ENCODE measurements around the gene MAP3K2.
"Not testable (repeated sequence)": the region's sequence is repeated elsewhere in the genome, so short reads cannot be mapped to it uniquely, and the experiment has no call there.

Gene MAP3K2

DNA sequence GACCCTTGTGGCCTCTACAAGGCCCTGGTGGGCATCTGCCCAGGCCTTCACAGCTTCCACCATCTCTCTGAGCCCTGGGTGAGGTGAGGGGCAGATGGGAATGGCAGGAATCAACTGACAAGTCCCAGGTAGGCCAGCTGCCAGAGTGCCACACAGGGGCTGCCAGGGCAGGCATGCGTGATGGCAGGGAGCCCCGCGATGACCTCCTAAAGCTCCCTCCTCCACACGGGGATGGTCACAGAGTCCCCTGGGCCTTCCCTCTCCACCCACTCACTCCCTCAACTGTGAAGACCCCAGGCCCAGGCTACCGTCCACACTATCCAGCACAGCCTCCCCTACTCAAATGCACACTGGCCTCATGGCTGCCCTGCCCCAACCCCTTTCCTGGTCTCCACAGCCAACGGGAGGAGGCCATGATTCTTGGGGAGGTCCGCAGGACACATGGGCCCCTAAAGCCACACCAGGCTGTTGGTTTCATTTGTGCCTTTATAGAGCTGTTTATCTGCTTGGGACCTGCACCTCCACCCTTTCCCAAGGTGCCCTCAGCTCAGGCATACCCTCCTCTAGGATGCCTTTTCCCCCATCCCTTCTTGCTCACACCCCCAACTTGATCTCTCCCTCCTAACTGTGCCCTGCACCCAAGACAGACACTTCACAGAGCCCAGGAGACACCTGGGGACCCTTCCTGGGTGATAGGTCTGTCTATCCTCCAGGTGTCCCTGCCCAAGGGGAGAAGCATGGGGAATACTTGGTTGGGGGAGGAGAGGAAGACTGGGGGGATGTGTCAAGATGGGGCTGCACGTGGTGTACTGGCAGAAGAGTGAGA lies 32.5 kb upstream of the MAP3K2 start:
- no peak for DNase-seq (ENCODE audit: low spot score)

DNA sequence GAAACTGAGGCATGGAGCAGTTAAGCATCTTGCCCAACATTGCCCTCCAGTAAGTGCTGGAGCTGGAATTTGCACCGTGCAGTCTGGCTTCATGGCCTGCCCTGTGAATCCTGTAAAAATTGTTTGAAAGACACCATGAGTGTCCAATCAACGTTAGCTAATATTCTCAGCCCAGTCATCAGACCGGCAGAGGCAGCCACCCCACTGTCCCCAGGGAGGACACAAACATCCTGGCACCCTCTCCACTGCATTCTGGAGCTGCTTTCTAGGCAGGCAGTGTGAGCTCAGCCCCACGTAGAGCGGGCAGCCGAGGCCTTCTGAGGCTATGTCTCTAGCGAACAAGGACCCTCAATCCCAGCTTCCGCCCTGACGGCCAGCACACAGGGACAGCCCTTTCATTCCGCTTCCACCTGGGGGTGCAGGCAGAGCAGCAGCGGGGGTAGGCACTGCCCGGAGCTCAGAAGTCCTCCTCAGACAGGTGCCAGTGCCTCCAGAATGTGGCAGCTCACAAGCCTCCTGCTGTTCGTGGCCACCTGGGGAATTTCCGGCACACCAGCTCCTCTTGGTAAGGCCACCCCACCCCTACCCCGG lies 31.8 kb upstream of the MAP3K2 start:
- no peak for DNase-seq (ENCODE audit: low spot score)

DNA sequence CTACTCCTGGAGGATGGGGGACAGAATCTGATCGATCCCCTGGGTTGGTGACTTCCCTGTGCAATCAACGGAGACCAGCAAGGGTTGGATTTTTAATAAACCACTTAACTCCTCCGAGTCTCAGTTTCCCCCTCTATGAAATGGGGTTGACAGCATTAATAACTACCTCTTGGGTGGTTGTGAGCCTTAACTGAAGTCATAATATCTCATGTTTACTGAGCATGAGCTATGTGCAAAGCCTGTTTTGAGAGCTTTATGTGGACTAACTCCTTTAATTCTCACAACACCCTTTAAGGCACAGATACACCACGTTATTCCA lies 31.3 kb upstream of the MAP3K2 start:
- no peak for DNase-seq (ENCODE audit: low spot score)

DNA sequence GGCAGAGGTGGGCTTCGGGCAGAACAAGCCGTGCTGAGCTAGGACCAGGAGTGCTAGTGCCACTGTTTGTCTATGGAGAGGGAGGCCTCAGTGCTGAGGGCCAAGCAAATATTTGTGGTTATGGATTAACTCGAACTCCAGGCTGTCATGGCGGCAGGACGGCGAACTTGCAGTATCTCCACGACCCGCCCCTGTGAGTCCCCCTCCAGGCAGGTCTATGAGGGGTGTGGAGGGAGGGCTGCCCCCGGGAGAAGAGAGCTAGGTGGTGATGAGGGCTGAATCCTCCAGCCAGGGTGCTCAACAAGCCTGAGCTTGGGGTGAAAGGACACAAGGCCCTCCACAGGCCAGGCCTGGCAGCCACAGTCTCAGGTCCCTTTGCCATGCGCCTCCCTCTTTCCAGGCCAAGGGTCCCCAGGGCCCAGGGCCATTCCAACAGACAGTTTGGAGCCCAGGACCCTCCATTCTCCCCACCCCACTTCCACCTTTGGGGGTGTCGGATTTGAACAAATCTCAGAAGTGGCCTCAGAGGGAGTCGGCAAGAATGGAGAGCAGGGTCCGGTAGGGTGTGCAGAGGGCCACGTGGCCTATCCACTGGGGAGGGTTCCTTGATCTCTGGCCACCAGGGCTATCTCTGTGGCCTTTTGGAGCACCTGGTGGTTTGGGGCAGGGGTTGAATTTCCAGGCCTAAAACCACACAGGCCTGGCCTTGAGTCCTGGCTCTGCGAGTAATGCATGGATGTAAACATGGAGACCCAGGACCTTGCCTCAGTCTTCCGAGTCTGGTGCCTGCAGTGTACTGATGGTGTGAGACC lies 30.7 kb upstream of the MAP3K2 start, which contains the start of gene PROC:
Gene PROC, plus strand, starts transcription at position 128 of the 812 bp plus-strand sequence. CDS start 1,516 bp downstream, outside the sequence.
- no peak for DNase-seq (ENCODE audit: low spot score)

DNA sequence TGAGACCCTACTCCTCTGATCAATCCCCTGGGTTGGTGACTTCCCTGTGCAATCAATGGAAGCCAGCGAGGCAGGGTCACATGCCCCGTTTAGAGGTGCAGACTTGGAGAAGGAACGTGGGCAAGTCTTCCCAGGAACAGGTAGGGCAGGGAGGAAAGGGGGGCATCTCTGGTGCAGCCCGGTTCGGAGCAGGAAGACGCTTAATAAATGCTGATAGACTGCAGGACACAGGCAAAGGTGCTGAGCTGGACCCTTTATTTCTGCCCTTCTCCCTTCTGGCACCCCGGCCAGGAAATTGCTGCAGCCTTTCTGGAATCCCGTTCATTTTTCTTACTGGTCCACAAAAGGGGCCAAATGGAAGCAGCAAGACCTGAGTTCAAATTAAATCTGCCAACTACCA lies 29.6 kb upstream of the MAP3K2 start:
- DNase-seq (ENCODE audit: low spot score), result no peak

DNA sequence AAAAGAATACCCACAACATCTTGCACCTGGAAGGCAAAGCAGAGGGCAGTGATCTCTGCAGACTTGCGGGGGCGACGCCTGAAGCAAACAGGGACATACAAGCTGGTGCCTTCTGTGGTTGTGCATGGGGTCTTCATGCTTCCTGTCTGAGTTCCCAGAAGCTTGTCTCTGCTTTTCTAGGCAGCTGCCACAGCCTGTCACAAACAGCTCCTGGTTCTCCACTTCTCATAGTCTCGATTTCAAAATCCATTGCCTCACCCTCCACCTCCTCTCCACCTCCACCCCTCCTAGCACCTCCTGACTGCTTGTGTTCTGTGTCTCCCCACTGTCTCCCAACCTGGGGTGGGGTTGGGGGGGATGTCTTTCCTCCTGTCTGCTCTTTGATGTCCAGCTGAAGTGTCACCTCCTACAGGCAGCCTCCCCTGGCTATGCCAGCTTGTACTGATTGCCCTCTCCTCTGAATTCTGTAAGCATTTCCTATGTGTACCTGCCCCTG lies 28.8 kb upstream of the MAP3K2 start:
- no peak for DNase-seq (ENCODE audit: low spot score)

DNA sequence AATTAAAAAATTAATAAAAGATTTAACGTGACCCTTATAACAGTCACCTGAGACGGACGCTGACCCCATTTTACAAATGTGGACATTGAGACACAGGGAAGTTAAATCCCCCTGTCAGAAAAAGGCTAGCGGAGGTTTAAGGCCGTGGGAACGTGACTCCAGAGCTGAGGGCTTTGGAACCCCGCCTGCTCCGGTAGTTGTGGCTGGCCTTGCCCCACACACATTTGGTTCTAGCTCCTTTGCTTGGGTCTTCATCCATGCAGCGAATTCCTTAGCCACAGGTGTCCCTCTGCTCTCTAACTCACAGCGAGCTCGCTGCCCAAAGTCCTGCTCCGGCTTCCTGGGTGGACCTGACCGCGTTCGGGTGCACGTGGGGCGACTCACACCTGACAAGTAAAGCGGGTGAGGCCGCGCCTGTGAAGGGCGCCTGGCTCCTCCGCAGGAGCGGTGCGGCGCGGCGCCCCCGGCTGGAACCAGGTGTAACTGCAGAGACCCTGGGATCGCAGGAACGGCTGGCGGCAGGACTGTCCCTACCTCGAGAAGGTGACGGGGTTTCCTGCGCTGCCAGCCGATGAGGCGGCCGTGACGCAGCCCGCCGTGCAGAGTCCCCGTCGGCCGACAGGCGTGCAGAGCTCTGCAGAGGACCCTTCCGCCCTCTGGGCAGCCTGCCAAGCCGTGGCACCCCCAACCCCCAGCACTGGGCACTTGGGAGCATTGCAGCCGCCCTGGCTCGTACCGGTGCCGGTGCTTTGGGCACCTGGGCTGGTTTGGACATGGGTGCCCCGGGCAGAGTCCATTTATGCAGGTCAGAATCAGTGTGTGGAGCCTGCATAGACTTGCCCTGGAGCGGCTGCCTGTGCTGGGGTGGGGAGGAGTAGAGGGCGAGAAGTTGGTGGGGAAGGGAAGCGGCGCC lies 28.1 kb upstream of the MAP3K2 start:
- peak; percentile 90 for DNase-seq (ENCODE audit: low spot score)

DNA sequence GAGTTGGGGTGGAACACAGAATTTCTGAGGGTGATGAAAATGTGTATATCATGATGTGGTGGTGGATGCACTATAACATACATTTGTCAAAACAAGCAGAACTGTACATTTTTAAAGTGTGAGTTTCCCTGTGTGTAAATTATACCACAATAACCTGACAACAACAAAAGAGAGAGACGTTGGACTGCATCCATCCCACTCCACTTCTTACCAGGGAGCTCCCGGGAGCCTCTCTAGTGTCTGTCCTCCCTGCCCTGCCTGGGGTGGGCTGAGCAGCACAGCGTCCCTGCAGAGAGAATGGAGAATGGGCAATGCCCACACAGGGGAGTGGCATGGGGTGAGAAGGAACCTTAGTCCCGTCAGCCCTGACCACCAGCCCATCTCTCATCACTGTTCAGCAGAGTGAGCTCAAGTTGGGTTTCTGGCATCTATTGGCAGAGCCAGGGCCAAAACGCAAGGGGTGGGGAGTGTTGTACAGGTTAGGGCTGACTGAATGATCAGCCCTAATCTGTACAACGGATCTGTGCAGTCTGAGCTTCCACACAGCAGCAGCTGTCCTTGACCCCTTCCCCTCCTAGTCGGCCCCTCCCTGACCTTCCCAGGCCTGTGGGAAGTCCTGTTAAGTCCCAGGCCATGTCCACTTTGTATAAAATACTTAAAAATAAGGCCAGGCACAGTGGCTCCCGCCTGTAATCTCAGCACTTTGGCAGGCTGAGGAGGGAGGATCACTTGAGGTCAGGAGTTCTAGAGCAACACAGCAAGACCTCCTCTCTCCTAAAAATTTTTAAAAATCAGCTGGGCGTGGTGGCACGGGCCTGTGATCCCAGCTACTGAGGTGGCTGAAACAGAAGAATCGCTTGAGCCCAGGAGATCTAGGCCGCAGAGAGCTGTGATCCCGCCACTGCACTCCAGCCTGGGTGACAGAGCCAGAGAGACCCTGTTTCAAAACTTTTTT lies 27.1 kb upstream of the MAP3K2 start:
- DNase-seq (ENCODE audit: low spot score), result no peak

DNA sequence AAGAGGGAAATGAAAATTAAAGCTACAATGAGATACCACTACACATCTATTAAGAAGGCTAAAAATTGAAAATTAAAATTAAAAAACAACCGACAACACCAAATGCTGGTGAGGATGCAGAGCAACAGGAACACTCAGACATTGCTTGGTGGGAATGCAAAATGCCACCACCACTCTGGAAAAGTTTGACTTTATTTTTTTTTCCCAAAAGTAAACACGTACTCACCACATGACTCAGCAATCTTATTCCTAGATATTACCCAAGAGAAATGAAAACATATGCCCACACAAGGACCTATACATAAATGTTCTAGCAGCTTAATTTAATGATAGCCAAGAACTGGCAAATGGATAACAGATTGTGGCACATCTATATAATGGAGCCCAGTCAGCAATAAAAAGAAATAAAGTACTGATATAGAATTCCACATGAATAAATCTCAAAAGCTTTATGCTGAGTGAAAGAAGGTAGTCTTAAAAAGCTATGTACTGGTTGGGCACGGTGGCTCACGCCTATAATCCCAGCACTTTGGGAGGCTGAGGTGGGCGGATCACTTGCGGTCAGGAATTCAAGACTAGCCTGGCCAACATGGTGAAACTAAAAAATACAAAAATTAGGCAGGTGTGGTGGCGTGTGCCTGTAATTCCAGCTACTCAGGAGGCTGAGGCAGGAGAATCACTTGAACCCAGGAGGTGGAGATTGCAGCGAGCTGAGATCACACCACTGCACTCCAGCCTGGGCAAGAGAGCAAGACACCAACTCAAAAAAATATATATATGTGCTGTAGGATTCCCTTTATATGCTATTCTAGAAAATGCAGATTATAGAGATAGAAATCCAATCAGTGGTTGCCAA lies 26.2 kb upstream of the MAP3K2 start:
- no peak for DNase-seq (ENCODE audit: low spot score)

DNA sequence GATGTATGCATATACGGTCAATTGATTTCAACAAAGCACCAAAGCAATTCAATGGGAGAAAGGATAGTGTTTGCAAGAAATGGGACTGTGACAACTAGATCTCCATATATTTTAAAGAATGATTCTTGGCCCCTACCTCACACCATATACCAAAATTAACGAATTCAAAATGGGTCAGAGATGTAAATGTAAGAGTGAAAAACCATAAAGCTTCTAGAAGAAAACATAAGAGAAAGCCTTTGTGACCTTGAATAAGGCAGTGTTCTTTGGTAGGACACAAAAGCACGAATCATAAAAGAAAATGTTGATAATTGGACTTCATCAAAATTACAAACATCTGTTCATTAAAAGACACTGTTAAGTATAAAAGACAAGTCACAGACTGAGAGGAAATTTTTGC lies 25.4 kb upstream of the MAP3K2 start:
- no peak for DNase-seq (ENCODE audit: low spot score)

DNA sequence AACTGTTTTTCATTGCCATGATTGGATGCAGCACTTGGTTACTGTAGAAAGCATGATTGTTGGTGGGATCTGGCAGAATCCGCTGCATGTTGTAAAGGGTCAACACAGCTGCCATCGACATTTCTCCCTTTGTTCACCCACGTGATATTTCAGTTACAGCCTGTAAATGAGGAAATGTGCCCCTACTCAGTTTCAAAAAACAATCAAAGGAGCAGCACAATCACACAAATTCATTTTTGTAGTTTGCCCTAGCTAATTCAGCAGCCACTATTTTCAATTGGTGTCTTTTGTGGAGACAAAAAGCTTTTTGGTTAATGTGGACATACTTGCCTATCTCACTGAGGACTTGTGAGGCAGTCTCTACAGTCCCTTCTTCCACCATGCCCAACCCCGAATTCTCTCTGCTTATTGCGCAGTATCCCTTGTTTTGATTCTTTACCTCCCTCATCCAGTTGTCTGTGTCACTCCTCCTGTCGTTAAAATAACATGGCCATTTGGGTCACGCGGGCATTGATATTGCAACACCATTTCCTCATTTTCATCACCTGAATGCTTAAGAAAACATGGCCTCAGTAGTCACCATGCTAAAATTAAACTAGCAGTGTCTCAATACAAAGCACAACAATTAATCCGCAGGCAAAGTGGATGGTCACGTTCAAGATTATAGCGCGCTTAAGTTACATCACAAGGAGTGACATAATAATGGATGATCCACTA lies 24.0 kb upstream of the MAP3K2 start:
- DNase-seq (ENCODE audit: low spot score), result no peak

DNA sequence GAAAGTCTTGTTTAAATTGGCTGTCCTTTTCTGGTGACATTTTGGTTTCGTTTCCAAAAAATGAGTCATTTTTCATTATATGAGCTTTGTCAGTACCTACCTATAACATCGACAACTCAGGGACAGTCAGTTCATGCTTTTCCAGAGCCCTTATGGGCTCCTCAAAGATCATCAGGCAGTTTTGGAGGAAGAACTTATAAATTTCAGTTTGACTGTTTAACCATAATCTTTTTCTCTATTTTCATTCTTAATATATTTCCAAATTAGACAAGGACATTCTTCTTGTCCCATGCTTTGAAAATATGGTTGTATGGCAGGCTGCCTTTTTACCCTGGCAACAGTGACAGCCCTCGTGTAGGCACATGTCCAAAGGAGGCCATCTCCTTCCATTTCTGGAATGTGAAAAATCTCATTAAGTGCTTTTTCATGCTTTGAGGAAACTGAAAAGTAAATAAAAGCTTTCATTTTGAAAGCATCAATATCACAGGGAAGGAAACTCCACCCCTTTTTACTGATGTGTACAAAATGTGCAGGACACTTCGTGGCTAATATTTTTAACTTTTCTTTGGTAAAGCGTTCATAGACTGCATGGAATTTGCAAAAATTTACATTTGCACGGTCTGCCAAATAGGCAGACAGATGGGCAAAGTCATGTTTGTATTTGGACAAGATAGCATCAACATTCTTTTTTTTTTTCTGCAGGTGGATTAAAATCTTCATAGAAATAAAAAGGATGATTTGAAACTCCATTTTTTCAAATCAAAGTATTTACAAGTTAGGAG lies 23.3 kb upstream of the MAP3K2 start:
- DNase-seq (ENCODE audit: low spot score), result peak; percentile 39

DNA sequence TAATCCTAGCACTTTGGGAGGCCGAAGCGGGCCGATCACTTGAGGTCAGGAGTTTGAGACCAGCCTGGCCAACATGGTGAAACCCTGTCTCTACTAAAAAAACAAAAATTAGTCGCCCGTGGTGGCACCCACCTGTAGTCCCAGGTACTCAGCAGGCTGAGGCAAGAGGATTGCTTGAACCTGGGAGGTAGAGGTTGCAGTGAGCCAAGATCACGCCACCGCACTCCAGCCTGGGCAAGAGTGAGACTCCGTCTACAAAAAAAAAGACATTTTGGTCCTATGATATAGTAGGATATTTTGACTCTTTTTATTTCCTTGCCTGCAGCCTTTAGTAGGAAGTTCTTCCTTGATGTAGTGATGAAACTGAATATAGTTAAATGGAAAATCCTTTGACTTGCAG lies 21.9 kb upstream of the MAP3K2 start:
- not testable (repeated sequence) for DNase-seq (ENCODE audit: low spot score)

DNA sequence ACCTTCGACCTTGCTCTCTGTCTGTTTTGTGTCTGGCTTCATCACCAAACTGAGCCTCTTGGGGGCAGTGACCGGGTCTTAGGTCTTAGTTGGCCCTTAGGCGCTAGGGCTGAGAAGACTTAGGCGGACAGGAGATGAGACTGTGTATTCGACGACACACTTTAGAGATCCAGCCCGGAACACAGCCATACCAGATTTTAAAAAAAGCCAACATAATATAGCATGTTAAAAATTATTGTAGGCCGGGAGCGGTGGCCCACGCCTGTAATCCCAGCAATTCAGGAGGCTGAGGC lies 21.0 kb upstream of the MAP3K2 start:
- DNase-seq (ENCODE audit: low spot score), result no peak

DNA sequence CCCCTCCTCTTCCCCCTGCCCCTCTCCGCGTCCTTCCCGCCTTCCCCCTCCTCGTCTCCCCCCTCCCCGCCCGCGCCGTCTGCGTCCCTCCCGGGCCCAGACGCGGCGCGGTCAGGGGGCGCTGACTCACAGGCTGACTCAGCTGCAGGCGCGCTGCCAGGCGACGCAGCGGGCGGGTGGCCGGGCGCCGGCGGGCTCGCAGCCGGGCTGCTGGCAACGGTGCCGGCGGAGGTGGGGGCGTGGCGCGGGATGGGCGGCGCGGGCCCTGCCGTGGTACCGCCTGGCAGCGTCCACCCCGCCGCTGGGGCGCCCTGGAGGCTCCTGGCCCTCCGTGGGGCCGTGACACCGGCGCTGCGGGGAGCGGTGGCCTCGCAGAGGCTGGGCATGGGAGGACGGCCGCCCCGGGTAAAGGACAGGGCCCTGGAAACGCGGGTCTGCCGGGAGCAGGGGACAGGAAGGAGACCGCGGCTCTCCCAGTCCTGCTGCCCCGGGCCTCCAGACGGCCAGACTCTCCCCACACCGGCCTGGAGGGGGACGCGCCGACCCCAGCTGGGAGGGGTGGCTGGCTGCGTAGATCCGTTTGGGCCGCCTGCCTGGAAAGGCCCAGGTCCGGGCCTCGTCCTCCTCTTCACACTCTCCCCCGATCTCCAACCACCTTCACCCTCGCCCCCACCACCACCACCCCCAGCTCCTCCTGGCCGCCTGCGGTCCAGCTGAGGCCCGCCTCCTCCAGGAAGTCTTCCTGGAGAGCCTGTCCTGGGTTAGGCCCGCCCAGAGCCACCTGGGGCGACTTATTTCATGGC lies 20.4 kb upstream of the MAP3K2 start:
- peak; percentile 94 for DNase-seq (ENCODE audit: low spot score)

DNA sequence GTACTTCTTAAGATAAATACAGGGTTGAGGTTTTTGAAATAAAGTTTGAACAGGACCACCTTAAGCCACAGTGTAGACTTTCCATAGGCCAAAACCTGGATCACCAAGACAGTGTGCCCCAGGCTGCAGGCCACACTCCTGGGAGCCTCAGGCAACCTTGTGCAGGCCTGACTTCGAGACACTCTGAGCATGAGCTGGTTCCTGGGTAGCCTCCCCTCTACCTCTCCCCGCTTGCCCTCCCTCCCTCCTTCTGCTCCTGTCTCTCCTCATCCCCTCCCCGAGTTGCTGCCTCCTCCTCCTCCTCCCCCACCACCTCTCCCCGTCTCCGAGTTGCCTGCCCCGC lies 19.9 kb upstream of the MAP3K2 start:
- no peak for DNase-seq (ENCODE audit: low spot score)

DNA sequence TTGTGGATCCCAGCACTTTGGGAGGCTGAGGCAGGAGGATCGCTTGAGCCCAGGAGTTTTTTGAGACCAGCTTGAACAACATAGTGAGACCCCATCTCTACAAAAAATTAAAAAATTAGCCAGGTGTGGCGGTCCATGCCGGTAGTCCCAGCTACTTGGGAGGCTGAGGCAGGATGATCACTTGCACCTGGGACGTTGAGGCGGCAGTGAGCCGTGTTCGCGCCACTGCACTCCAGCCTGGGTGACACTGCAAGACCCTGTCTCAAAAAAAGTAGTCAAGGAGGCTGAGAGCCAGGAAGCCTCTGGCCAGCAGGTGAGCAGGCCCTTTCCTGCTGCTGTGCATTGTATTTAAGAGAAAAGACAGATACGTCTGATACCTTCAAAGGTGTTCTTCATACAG lies 19.3 kb upstream of the MAP3K2 start:
- no peak for DNase-seq (ENCODE audit: low spot score)

DNA sequence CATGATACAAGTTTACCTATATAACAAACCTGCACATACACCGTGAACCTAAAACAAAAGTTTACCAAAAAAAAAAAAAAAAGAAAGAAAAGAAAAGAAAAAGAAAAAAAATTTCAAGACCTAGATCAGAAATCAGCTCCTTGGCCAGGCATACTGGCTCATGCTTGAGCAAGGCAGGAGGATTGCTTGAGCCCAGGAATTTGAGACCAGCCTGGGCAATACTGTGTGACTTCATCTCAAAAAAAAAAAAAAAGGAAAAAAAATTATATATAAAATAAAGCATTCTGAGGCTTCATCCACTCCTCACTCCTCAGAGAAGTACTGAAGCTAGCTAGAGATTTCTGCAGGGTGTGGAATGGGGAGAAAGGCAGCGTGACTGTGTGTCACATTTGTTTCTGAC lies 18.7 kb upstream of the MAP3K2 start:
- DNase-seq (ENCODE audit: low spot score), result no peak
